Tibial nerve (tissue), 4 donors: ENCODE results near the gene PLCG2. TPM values are rescaled to one million over a fixed set of nuclear protein-coding genes. Genes with fewer than 3 reads are reported as not detected.

ENCODE experiments used
- DNase-seq, 2 donors: peaks; one replicate each; pipeline ENCODE4 v3.0.0-alpha.2; 2019; ENCODE audit warnings: low spot score in 2 of 2
- H3K27ac ChIP-seq, 4 donors: fragments of 200-600 bp; sonication (generic) in 3 of 4; one replicate each; pipeline ENCODE4 v1.5.1; 2017 to 2019; ENCODE audit warnings: mild to moderate bottlenecking in 1 of 4
- H3K27me3 ChIP-seq, 2 donors: fragments of 200-600 bp; sonication (generic) in 1 of 2; one replicate each; pipeline versions ENCODE4 v1.5.1 to v1.6.0; 2017 to 2019
- H3K36me3 ChIP-seq, 3 donors: fragments of 200-600 bp; sonication (generic); one replicate each; pipeline ENCODE4 v1.5.1; 2018 to 2019
- H3K4me1 ChIP-seq, 4 donors: fragments of 200-600 bp; sonication (generic) in 3 of 4; one replicate each; pipeline ENCODE4 v1.5.1; 2017 to 2019
- H3K4me3 ChIP-seq, 4 donors: fragments of 200-600 bp; sonication (generic) in 3 of 4; one replicate each; pipeline ENCODE4 v1.5.1; 2017 to 2019; ENCODE audit warnings: mild to moderate bottlenecking in 1 of 4, moderate library complexity in 1 of 4
- H3K9me3 ChIP-seq, 4 donors: fragments of 200-600 bp; sonication (generic) in 3 of 4; one replicate each; pipeline ENCODE4 v1.5.1; 2017 to 2019
- EP300 ChIP-seq, 2 donors: sonication (generic); formaldehyde crosslinking; IDR thresholded peaks; one replicate each; pipeline ENCODE4 v1.6.1; 2017; ENCODE audit warnings: antibody characterized with exemption in 2 of 2, mild to moderate bottlenecking in 1 of 2
- POLR2A ChIP-seq, 2 donors: fragments of 450-650 bp; IDR thresholded peaks; one replicate each; pipeline ENCODE4 v1.6.1; 2017; ENCODE audit warnings: antibody characterized with exemption in 2 of 2, mild to moderate bottlenecking in 2 of 2, moderate library complexity in 2 of 2
- WGBS, 2 donors: methylation state at CpG; one replicate each; pipeline ENCODE4 v1.1.5; 2018; 5-methylcytosine and 5-hydroxymethylcytosine counted together
- total RNA-seq, 4 donors: library from RNA; depleted of rRNA; stranded (reverse); fragments of >200 nt; gene quantifications; one replicate each; pipeline ENCODE4 v1.1.0, GENCODE V29; 2016
- TF ChIP-seq, protein P1 (sequence below), 5 experiments: fragments of 200-600 bp in 3 of 5; fragments of 450-650 bp in 2 of 5; sonication (generic) in 3 of 5; IDR thresholded peaks; one replicate each; pipeline ENCODE4 v1.5.1; 2016 to 2019; ENCODE audit warnings: antibody characterized with exemption in 5 of 5, mild to moderate bottlenecking in 3 of 5, moderate library complexity in 2 of 5

Gene PLCG2
- total RNA-seq, 4 donors from 2014 or later: 13.0 to 28.5 (median 18.9) TPM

DNA sequence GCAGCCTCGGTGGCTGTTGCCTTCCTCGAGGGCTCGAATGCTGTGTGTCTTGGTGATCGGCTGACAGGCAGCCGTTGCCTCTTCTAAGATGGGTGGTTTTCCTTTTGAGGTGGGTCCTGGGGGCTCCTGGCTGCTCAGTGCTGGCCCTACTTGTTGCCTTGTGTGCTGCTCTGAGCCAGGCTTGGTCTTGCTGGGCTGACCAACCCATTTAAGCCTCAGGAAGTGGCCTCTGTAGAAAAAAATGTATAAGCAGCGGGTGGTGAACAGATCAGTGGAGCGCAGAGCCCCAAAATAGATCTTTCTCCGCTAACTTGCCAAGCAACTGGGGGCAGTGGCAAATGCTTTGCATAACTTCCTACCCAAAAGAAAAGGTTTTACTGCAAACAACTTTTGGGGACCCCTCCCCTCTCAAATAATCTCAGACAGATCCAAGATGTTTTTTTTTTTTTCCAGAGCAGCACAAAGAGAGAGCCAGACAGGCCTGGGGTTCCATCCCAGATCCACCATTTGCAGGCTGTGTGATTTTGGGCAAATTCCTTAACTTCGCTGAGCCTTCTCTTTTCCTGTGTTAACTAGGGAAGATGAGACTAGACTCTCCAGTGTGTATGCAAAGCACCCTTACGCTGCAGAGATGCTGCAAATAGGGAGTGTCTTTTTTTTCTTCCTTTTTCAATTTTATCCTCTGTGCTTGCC, 42.5 kb downstream of the PLCG2 start:
- Histone ChIP-seq H3K9me3 (no peaks in the 10 kb centered on the region), H3K4me3 (no peak overlapping the region), H3K36me3 (no peaks in the 10 kb centered on the region), H3K4me1 (peaks cover 0 to 16% (median 2%) of the 10 kb centered on the region in 4 donors), H3K27ac (peak overlapping the region in 1 of 4 donors; percentile 51), H3K27me3 (no peaks in the 10 kb centered on the region)
- WGBS, 2 donors: 54 to 67% methylated on average over 10 of the region's 10 CpGs
- no peak for TF ChIP-seq POLR2A (IDR thresholded peaks at IDR 0.05)
- no peak for TF ChIP-seq EP300 (IDR thresholded peaks at IDR 0.05)
- TF ChIP-seq, protein P1, sequence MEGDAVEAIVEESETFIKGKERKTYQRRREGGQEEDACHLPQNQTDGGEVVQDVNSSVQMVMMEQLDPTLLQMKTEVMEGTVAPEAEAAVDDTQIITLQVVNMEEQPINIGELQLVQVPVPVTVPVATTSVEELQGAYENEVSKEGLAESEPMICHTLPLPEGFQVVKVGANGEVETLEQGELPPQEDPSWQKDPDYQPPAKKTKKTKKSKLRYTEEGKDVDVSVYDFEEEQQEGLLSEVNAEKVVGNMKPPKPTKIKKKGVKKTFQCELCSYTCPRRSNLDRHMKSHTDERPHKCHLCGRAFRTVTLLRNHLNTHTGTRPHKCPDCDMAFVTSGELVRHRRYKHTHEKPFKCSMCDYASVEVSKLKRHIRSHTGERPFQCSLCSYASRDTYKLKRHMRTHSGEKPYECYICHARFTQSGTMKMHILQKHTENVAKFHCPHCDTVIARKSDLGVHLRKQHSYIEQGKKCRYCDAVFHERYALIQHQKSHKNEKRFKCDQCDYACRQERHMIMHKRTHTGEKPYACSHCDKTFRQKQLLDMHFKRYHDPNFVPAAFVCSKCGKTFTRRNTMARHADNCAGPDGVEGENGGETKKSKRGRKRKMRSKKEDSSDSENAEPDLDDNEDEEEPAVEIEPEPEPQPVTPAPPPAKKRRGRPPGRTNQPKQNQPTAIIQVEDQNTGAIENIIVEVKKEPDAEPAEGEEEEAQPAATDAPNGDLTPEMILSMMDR (IDR thresholded peaks at IDR 0.05): no peak
- DNase-seq: no peak

DNA sequence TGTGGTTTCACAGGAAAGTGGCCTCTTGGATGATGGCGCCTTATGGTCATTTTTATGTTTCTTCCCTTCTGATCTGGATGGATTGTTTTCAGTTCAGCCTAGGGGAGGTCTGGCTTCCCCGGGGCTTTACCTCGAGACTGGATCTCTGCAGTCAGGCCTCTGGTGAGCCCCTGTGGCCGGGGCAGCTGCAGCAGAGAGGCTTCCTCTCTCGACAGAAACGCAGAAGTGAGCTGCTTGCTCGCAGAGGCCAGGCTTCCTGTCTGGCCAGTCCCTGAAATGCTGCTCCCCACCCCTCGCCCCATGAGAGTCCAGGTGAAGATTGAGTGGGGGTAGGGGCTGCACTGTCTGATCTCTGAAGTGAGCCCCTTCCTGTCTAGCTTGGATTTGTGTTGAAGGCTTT, 44.0 kb downstream of the PLCG2 start:
- WGBS, 2 donors: 30 to 32% methylated on average over 8 of the region's 8 CpGs
- Histone ChIP-seq H3K27me3 (no peaks in the 10 kb centered on the region), H3K36me3 (no peaks in the 10 kb centered on the region), H3K9me3 (no peaks in the 10 kb centered on the region), H3K27ac (peak overlapping the region in 2 of 4 donors; percentile 10 to 53), H3K4me1 (peaks cover 0 to 9% (median 2%) of the 10 kb centered on the region in 4 donors), H3K4me3 (no peak overlapping the region)
- TF ChIP-seq POLR2A (IDR thresholded peaks at IDR 0.05): no peak
- no peak for TF ChIP-seq EP300 (IDR thresholded peaks at IDR 0.05)
- TF ChIP-seq, protein P1 (IDR thresholded peaks at IDR 0.05): no peak
- DNase-seq: no peak

DNA sequence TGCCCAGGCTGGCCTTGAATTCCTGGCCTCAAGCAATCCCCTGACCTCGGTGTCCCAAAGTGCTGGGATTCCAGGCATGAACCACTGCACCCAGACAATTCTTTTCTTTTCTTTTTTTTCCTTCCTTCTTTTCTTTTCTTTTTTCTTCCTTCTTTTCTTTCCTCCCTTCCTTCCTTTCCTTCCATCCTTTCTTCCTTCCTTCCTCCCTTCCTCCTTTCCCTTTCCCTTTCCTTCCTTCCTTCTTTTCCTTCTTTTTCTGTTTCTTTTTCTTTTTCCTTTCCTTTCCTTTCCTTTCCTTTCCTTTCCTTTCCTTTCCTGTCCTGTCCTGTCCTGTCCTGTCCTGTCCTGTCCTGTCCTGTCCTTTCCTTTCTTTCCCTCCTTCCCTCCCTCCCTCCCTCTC, 44.6 kb downstream of the PLCG2 start:
- Histone ChIP-seq H3K27me3 (no peaks in the 10 kb centered on the region), H3K4me1 (peaks cover 0 to 5% (median 2%) of the 10 kb centered on the region in 4 donors), H3K9me3 (no peaks in the 10 kb centered on the region), H3K27ac (no peak overlapping the region), H3K36me3 (no peaks in the 10 kb centered on the region), H3K4me3 (no peak overlapping the region)
- 57 to 88% methylated on average over 1 of the region's 1 CpG for WGBS, 2 donors
- no peak for DNase-seq
- no peak for TF ChIP-seq POLR2A (IDR thresholded peaks at IDR 0.05)
- TF ChIP-seq, protein P1 (IDR thresholded peaks at IDR 0.05): no peak
- no peak for TF ChIP-seq EP300 (IDR thresholded peaks at IDR 0.05)

DNA sequence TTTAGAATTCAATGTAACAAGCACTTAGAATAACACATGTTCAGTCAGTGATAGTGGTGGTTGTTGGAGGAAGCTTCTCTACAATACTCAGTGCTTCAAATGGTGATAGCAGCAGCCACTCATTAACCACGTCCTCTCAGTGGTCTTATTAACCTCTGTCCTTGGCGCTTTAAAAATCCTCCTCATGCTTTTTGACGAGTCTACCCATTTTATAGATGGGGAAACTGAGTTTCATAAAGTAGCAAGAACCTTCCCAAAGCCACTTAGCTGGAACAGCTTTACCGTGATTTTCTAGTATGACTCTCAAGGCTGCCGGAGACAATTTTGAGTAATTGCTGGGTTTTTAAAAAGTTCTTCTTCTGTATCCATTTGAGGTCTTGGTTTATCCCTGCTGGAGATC, 47.4 kb downstream of the PLCG2 start:
- H3K27ac ChIP-seq: no peak overlapping the region
- H3K27me3 ChIP-seq: no peaks in the 10 kb centered on the region
- WGBS, 2 donors: 88 to 90% methylated on average over 5 of the region's 5 CpGs
- TF ChIP-seq EP300 (IDR thresholded peaks at IDR 0.05): no peak
- TF ChIP-seq, protein P1 (IDR thresholded peaks at IDR 0.05): no peak
- TF ChIP-seq POLR2A (IDR thresholded peaks at IDR 0.05): no peak
- H3K4me1 ChIP-seq: peaks cover 0 to 5% (median 0%) of the 10 kb centered on the region in 4 donors
- no peaks in the 10 kb centered on the region for H3K9me3 ChIP-seq
- H3K36me3 ChIP-seq: no peaks in the 10 kb centered on the region
- no peak overlapping the region for H3K4me3 ChIP-seq
- DNase-seq: no peak

DNA sequence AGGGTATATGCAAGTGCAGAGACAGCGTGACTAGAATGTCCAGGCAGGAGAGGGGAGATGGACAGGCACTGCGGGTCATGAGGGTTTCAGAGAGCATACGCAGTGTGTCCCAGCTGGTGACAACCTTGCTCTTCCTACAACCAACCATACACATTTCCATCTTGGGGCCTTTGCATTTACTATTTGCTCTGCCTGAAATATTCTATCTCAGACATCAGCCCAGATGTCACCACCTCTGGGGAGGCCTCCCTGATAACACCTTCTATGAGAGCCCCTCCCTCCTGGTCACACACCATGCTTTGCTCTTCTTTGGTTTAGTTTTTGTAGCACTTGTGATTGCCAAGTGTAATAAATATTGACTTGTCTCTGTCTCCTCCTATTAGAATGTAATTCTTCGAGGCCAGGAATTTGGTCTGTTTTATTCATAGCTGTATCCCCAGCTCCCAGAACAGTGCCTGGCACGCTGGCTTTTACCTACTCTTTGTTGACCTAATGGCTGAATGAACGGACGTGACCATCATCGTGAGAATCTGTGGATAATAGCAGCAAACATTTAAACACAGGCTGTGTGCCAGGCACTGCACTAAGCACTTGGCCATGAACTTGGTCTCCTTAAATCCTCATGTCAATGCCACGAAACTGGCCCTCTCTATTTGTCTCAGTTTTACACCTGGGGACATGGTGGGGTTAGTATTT, 51.9 kb downstream of the PLCG2 start:
- H3K36me3 ChIP-seq: no peaks in the 10 kb centered on the region
- no peaks in the 10 kb centered on the region for H3K27me3 ChIP-seq
- no peak overlapping the region for H3K4me3 ChIP-seq
- H3K9me3 ChIP-seq: no peaks in the 10 kb centered on the region
- DNase-seq: no peak
- TF ChIP-seq POLR2A (IDR thresholded peaks at IDR 0.05): no peak
- no peak for TF ChIP-seq EP300 (IDR thresholded peaks at IDR 0.05)
- TF ChIP-seq, protein P1 (IDR thresholded peaks at IDR 0.05): no peak
- H3K4me1 ChIP-seq: peaks cover 0 to 7% (median 0%) of the 10 kb centered on the region in 4 donors
- 51 to 68% methylated on average over 8 to 9 of the region's 9 CpGs for WGBS, 2 donors
- H3K27ac ChIP-seq: no peak overlapping the region
